NCI-H526 treated with DMSO at 0.1 percent for 48 hours (cell line): ENCODE data around the gene PPIP5K1.

Experiments used
- DNase-seq: peaks from one replicate; lab custom pipeline; 2025; lab: John Stamatoyannopoulos, UW

PPIP5K1 gene

DNA sequence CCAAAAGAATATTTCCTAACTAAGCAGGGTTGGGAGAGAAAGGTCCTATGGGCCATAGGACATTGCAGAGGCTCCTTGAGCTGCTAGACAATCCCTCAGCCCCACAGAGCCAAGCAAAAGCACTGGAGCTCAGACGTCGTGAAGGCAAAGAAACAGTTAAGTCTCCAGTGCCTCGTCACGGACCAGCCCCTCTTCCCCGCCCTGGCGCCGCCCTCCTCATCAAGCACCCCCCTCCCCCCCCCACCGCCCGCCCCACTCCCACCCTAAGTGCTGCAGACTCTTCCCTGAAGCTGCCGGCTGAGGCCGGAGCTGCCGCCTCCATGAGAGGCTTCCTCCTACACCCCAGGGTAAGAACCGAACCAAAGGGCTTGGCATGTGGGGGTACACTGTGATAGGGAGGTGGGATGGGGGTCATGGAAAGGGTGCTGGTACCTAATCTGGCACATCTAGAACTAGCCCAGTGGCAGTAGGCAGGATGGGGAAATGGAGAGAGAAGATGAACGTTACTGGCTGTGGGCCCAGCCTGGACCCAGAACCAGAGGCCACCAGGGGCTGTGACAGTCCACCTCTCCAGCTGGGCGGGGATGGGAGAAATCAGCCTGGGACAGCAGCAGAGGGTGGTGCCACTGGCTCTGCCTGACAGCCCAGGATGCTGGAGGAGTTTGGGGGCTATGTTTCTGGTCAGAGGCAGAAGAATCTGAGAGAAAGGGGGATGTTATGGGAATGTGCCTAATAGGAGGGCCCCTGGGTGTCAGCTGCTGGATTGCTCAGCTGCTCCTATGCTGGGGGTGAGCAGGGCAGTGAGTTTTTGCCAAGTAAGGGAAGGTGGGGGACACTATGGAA is 72.4 kb downstream of the PPIP5K1 start, which contains the start of gene MAP1A:
Gene MAP1A (plus strand): TSS at position 255 of the 843 bp plus-strand sequence. CDS start 3,866 bp downstream, outside the sequence.
- DNase-seq: no peak

DNA sequence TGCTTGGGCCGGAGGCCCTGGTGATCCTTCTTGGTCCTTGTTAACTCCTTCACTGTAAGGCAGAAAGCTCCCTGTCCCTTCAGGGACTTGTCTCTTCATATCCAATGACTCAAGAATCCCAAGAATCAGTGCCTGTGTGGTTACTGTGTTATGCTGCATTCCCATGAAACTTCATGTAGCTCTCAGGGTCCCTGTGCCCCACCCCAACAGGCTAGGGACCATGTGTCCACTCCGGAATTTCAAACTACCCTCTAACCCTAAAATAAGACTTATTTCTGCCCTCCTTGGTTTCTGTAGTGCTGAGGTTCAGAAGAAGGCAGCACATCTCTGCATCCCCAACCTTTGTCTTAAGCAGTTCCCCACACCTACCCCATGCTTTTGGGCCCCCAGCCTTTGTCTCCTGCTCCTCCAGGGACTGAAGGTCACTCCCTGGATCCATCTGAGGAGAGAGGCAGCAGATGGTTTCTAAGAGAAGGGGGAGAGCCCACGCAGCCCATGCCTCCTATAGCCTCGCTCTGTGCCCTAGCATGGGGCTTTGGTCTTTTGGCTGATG is 73.1 kb downstream of the PPIP5K1 start:
- no peak for DNase-seq

DNA sequence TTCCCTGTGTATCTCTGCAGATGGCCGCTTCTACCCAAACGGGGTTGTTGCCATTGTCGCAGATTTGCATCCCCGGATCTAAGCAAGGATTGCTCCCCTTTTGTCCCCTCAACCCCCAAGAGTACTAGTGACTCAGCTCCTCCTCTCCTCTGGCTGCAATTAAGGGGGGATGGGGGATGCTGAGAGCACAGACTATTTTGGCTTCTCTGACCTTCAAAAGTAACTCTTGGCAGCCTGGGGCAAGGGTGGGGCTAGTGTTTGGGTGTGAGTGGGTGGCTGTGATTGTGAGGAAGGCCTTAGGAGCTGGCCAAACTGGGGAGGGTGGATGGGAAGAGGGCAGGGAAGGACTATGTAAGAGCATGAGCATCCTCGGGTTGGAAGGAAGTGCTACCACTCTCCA is 73.8 kb downstream of the PPIP5K1 start:
- no peak for DNase-seq

DNA sequence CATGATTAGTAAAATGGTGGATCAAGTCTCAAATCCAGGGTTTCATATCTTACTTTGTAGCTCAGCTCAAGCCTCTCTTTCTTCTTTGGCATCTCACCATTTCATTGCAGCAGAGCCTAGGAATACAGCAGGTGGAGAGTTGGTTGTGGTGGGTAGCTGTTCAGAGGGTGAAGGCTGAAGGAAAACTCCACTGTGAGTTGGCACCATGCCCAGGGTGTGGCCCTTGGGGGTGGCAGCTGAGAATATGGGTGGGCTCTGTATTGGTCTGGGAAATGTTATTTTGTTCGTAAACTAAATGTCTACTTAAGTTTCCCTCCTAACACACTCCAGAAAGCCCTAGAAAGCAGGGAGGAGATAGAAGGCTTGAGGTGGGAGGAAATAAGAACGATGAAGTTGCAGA is 74.3 kb downstream of the PPIP5K1 start:
- no peak for DNase-seq

DNA sequence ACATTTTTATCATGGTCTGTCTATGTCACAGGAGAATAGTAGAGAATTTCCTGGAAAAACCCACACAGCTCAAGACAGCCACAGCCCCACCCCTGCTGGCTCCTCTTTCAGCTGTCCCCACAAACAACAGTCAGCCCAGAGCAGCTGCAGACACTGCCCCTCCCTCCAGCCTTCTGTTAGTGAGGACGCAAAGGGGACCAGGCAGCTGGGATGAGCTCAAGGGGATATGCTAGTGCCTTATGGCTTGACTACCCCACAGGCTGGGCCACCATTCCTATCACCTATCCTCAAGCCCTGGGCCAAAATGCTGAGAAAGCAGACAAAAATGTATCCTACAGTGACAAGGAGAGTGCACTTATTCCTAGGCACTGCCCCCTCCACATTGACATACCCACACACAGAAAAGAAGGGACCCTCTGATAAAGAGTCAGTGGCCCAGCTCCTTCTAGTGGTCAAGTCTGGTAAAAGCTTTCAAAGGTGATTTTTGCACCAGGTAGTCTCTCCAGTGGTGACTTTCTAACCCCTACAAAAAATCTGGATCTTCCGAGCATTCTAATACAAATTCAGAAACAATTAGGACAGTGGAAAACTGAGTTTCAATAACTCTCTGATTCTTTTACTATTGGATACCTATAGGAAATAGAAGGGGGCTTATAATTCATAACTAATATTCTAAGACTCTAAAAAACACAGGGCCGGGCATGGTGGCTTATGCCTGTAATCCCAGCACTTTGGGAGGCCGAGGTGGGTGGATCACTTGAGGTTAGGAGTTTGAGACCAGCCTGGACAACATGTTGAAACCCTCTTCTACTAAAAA is 75.6 kb downstream of the PPIP5K1 start:
- peak; percentile 26 for DNase-seq

DNA sequence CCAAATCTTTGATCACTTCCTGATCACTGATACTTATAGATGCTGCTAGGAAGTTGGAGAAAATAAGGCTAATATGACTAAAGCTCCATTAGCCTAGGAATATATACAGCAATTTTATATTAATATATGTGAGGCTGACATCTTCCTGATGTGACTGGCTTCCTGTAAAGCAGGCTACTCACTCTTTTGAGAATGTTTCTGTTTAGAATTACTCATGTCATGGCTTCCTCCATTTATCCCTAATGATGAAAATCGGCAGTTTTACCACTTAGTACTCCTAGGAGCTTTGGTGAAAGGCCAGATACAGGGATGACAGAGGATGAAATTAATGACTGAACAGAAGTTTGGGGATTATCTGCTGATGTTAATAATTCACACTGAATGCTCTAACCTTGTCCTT is 76.5 kb downstream of the PPIP5K1 start:
- no peak for DNase-seq

DNA sequence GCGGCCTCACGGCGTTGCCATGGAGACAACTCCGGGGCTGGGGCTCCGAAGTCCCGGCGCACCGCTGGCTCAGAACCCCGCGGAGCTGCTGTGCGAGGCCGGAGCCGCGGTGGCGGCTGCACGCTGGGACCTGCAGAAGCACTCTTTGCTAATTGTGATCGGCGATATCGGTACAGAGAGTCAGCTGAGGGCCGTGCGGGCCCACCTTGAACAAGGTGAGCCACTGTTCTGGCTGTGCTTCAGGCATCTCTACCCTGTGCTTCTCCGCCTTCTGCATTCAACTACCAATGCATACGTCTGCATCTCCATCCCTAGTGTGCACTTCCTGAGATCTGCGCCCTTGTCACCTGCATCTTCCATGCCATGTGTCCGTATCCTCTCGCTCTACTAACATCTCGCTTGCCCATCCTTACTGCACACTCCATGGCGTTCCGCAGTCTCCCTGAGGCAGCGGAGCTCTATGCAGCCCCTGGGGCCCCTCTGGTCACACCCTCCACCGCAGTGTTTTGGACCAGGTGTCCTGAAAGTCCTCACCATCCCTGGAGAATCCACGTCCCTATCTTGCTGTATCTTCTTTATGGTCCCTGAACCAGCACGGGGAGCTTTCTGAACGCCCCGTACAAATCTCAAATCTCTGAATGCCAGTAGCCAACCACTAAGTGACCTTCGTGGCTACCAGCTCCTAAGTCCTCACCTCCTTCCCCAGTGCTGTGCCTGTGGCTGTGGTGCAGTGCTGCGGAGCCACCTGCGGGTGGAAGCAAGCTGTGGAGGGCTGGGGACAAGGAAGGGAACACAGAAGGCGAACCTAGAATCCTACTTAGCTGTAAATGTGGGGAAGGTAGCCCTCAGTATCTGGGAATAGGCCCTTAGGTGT is 78.8 kb downstream of the PPIP5K1 start:
- DNase-seq: peak; percentile 73

DNA sequence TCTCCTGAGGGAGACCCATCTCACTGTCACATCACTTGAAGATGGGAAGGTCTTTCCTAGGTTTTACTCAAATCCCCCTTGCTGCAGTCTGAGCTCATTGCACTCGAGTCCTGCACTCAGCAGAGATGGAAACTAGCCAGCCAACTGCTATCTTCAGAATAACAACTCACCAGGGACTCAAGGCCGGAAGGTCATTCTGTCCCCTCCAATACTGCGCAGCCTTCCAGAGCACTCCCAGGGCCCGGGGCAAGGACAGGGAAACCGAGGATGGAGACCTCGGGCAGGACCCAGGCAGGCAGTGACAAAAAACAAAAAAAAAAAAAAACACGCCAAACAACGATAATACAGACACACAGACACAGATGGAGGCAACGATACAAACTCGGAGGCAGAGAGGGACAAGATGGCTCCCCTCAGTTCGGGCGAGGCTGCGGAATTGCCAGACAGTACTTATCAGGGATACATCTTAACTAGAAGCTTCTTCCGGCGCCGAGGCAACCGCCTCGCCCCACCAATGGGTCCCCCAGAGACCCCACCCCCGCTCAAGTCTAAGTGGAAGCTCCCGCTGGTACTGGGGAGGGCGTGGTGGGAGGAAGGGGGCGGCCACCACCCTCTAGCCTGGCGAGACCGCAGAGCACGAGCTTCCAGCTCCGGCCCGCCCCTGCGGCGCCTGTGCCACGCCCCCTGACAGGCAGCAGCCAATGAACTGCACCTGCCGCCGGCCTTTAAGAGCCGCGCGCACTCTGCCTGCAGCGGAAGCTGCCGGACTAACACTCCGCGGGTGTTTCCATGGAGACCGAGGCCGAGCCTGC is 79.6 kb downstream of the PPIP5K1 start:
- peak; percentile 96 for DNase-seq

DNA sequence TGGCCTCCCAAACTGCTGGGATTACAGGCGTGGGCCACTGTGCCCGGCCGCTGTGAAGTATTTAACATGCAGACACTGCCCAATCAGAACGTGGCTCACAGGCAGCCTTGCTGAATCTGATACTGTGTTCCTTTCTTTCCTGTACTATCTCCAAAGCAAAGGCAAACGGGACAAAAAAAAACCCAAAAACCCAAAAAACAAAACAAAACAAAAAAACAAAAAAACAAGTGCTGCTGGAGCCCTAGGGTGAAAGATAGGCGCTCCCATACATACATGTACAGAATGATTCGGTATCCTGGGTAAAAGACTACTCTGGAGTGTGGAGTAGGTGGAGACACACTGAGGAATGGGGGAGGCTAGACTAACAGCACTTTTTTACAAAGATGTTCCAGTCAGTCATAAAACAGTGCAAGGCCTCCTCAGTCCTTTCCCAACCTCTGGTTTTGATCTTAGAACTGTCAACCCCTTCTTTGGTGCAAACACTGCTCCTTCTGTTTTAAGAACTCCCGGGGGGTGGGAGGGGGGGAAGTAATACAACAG is 80.3 kb downstream of the PPIP5K1 start:
- DNase-seq: no peak

DNA sequence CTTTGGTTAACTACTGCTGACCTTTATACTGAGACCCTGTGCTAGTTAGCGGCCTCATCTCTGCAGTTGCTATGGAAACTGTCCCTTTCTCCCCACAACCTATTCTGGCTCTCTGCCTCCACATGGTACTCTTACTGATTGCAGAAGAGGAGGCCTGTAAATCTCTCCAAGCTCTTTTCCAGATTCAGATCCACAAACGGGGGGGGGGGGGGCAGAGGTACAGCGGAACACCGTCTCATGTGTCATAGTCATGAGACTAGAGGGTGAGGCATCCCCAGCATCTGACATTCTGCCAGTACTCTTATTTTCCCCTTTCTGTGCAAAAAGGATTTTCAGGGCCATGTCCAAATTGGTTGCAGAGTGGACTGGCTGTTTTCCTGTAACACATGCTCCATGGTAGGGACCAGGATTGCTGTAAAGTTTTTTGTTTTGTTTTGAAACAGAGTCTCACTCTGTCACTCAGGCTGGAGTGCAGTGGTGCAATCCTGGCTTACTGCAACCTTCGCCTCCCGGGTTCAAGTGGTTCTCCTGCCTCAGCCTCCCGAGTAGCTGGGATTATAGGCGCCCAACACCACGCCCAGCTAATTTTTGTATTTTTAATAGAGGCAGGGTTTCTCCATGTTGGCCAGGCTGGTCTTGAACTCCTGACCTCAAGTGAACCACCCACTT is 80.9 kb downstream of the PPIP5K1 start:
- no peak for DNase-seq

DNA sequence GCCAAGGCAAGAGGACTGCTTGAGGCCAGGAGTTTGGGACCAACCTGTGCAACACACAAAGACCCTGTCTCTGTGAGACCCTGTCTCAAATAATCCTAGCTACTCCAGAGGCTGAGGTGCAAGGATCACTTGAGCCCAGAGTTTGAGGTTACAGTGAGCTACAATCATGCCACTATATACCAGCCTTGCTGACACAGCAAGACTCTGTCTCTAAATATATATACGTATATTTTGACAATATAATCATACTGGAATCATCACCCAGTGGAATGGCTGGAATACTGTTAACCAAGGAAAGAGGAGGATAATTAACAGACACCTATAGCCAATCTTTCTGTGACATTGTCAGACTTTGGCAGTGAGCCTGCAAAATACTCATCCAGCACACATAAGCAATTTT is 81.6 kb downstream of the PPIP5K1 start:
- no peak for DNase-seq

DNA sequence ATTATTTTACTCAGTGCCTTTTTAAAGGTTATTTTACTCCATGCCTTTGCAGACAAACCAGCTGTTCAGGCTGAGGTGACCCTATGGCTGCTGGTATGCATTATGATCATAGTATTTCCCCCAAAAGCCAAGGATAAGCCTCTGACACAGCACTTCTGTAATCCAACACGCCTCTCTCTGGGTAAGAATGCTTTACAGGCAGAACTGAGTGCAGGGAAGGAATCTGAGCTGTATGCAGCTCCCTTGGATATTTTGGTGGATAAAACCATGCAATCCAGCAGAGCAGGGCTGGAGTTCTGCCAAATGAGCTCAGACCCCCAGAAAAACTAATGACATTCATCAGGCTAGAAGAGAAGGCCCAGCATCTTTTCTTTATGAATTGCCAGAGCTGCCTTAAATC is 84.3 kb downstream of the PPIP5K1 start:
- no peak for DNase-seq

DNA sequence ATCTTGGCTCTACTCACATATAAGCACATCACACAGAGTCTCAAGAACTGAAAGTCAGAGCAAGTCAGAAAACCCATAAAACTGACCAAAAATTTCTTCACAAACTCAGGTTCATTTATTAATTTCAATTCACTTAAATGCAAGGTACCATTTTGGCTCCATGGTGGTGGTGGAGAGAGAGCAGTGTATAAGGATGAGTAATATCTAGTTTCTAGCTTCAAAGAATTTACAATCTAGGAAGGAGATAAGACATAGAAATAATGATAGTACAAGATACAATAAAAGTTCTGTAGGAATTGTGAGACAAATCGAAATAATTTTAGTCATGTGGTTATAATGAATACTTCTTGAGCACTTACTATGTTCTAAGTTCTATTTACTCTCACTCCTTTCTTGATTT is 90.4 kb downstream of the PPIP5K1 start:
- DNase-seq: no peak

DNA sequence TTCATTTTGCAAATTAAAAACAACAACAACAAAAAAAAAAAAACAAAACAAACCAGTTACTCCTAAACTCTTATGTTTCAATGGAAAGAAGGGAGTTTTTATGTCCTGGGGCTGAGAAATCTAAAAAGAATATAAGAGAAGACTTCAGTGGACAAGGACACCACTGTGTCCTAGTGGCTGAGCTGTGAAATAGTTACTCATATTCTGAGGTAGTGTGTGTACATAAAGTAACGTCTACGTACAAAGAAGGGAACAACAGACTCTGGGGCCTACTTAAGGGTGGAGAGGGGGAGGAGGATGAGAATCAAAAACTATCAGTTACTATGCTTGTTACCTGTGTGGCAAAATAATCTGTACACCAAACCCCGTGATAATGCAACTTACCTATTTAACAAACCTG is 91.0 kb downstream of the PPIP5K1 start:
- no peak for DNase-seq

DNA sequence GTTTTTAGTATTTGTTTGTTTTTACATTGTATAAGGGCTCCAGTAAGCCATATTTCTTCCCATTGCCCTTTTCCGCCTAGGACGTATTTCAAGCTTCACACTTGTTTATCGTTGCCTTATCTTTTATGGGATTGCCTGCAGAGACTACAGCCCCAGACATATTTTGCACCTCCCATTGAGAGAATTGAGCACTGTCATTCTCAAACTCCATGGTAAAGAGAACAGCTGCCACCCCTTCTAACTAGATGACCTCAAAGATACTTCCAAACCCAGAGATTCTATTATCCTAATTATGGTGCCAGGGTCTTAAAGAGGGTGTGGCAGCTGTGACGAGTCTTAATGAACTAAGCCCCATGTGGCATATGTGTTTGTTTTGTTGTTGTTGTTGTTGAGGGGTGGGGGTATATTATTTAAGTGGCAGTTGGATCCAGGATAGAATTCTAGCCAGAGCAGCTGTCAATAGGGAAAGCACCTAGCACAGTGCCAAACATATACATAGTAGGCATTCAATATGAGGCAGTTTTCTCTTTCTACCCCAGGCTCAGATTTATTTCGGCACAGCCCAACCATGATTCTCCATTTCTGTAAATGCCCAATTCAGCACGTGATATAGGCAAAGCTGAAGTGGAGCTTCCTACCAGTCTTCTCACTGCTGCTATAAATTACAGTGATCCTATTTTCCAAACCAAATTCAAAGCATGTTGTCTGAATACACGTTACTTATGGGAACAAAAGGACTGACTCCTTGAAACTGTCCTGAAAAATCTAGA is 96.1 kb downstream of the PPIP5K1 start:
- no peak for DNase-seq

DNA sequence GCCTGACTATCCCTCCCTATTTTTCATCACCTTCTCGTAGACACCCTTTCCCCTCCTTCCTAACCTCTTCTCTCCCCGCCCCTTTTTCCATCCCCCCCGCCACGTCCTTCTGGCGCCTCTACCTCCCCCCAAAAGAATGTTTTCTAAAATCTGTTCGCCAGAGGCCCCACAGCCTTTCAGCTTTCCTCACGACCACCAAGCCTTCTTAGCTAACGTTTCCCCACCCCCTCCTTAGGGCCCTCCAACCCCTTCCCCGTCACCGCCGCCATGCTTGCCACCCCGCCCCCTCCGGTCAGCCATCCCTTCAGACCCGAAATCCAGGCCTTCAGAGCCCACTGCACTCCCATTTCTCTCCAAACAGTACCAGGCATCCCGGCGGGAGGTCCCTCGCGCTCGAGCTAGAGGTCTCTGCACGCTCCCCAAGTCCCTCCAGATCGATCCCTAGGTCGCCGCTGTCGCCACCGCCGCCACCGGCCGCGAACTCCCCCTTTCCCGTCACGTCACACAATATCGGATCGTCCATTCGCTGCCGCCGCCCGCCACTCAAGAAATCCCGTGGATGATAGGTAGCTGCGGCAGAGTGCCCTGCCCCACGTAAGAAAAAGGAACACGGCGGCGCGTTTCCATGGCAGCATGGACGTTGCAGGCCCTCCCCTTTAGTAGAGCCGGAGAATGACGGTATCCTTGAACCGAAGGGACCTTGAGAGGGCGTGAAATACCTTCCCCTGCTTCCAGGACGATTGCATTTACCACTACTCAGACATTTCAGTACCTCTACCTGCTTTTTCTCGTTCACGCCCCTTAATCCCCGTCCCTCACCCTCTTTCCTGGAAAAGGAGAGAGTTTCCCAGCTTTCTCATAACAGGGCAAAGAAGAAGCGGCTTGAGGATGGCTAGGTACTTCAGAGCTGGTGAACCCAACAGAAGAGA is 97.1 kb downstream of the PPIP5K1 start, which contains the start of gene TP53BP1:
Gene TP53BP1 (minus strand): TSS at position 484 of the 929 bp plus-strand sequence. CDS start 113 bp downstream, at position 371.
- DNase-seq: peak; percentile 95

DNA sequence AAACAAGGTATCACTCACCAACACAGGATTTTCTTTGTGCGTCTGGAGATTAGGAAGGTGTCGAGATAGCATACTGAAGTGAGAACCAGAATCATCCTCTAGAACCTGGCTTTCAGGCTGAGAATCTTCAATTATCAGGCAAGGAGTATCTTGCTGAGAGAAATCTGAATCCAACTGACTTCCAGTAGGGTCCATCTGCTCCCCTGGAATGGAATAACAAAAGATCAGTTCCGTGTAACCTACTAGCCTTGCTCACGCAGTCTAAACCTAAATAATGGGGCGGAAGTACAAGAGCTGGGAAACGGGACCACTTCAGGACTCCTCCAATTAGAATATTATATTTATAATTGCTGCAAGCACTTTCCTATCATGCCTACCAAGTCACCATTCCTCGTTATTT is 97.7 kb downstream of the PPIP5K1 start:
- DNase-seq: no peak

DNA sequence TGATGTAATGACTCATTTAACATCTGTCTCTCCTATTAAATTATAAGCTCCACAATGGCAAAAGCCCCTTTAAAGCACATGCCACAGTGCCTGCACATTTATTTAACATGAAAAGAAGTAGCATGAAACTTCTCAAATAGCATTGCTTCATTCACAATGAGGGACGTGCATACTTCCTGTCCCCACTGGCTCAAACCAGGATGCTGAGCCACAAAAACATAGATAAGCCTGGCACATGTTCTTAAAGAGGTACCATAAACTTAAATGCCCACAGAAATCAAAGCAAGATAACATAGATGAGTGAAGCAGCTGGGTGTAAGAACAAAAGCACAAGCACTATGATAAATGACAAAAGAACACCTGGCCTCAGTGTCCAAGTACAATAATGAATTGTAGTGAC is 100.8 kb downstream of the PPIP5K1 start:
- DNase-seq: no peak
